Upper lobe of left lung (tissue), 4 donors: ENCODE data around the gene S1PR3.

ENCODE experiments used
- CTCF ChIP-seq, 6 experiments: fragments of 450-650 bp in 4 of 6; fragments of 200-600 bp in 2 of 6; sonication (generic) in 2 of 6; IDR thresholded peaks; one replicate each; pipeline ENCODE4 v1.5.1; 2016 to 2019; ENCODE audit warnings: antibody characterized with exemption in 6 of 6
- EP300 ChIP-seq, 4 donors: sonication (generic); formaldehyde crosslinking; IDR thresholded peaks; one replicate each; pipeline ENCODE4 v1.5.1; 2017; ENCODE audit warnings: antibody characterized with exemption in 4 of 4, control low read depth in 2 of 4
- POLR2A ChIP-seq, 4 donors: fragments of 450-650 bp; IDR thresholded peaks; one replicate each; pipeline ENCODE4 v1.5.1; 2016 to 2017; ENCODE audit warnings: antibody characterized with exemption in 4 of 4, mild to moderate bottlenecking in 2 of 4
- POLR2AphosphoS5 ChIP-seq, 2 donors: sonication (generic); formaldehyde crosslinking; IDR thresholded peaks; one replicate each; pipeline ENCODE4 v1.5.1; 2017; ENCODE audit warnings: antibody characterized with exemption in 2 of 2

GRCh38 chr9:89049646-89050045 is 58.4 kb downstream of the S1PR3 start:
- TF ChIP-seq POLR2AphosphoS5 (IDR thresholded peaks at IDR 0.05), result no peak
- no peak for TF ChIP-seq EP300 (IDR thresholded peaks at IDR 0.05)
- no peak for TF ChIP-seq CTCF (IDR thresholded peaks at IDR 0.05)
- TF ChIP-seq POLR2A (IDR thresholded peaks at IDR 0.05), result no peak
